Measurements from ENCODE around the gene LUC7L3.
A peak's percentile ranks its signal among the peaks of the same experiment; 100 is the strongest.

The LUC7L3 gene, protein sequence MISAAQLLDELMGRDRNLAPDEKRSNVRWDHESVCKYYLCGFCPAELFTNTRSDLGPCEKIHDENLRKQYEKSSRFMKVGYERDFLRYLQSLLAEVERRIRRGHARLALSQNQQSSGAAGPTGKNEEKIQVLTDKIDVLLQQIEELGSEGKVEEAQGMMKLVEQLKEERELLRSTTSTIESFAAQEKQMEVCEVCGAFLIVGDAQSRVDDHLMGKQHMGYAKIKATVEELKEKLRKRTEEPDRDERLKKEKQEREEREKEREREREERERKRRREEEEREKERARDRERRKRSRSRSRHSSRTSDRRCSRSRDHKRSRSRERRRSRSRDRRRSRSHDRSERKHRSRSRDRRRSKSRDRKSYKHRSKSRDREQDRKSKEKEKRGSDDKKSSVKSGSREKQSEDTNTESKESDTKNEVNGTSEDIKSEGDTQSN

DNA sequence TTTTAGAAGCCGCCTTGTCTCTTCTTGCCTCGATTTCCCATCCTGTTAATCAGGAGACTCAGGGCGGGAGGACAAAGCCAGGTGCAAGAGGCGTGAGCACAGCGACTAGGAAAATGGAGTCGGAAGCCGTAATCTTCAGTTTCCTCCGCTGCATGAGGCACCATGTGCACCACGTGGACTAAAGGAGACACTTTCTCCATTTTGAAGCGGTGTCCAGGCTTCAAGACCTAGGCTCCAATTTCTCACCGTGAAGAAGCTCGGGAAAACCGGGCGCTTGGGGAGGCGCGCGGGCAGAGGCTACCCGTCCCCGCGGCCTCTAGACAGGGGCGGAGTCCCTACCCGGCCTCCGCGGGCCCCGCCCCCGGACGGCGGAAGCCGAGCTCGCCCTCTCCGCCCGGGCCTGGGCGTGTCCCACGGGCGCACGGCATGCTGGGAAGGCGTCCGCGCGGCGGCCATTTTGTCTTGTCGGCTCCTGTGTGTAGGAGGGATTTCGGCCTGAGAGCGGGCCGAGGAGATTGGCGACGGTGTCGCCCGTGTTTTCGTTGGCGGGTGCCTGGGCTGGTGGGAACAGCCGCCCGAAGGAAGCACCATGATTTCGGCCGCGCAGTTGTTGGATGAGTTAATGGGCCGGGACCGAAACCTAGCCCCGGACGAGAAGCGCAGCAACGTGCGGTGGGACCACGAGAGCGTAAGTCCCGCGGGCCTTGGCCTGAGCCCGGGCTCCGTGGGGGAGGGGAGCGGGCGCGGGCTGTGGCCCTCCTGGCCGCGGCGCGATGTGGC is at the start of gene LUC7L3:
Gene LUC7L3, plus strand, starts transcription at position 460 of the 780 bp plus-strand sequence. Its CDS starts 130 bp downstream, at position 590.
- DNase-seq (ENCODE audit: low read depth) = peak; percentile 90

DNA sequence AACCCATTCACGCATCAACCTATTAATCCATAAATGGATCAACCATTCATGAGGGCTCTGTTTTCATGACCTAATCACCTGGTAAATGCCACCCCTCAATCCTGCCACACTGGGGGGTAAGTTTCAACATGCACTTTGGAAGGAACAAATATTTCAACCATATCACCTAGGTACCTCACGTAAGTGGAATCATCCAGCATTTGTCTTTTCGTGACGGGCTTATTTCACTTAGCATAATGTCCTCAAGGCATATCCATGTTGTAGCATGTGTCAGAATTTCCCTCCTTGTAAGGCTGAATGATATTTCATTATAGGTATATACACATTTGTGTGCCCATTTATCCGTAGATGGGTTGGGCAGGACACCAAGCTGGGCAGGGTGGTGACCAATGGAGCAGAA is 47.3 kb upstream of the LUC7L3 start:
- no peak for DNase-seq (ENCODE audit: low read depth)

DNA sequence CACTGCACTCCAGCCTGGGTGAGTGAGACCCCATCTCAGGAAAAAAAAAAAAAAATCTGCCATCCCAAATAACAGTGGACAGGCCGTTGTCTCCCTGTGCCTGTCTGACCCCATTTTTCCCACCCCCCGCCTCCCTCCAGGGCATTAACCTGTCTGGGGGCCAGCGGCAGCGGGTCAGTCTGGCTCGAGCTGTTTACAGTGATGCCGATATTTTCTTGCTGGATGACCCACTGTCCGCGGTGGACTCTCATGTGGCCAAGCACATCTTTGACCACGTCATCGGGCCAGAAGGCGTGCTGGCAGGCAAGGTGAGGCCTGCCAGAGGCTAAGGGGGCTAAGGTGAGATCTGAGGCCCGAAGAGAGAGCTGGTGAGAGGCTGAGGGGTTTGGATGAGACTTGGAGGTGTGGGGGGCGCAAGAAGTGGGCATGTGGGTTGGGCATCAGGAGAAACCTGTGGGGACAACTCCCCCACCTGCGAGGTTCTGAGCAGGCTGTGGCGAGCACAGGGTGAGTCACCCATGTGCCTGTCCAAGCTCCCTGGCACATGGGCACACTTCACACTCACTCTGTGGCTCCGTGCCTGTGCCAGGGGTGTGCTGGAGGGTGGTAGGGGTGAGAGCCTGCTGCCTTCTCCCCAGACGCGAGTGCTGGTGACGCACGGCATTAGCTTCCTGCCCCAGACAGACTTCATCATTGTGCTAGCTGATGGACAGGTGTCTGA is 46.4 kb upstream of the LUC7L3 start:
- no peak for DNase-seq (ENCODE audit: low read depth)

DNA sequence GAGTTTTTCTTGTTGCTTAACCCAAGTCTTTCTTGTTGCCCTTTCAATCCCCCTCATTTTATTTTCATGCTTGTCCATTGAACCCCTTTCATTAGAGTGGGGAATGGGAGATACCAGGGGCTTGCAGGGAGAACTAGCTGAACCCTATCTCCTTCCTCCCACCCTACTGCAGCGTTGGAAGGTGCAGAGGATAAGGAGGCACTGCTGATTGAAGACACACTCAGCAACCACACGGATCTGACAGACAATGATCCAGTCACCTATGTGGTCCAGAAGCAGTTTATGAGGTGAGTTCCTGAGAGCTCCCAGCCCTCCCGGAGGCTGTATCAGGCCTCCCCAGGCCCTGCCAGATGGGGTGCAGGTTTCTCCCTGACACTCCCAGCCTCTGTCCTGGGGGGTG is 44.2 kb upstream of the LUC7L3 start:
- DNase-seq (ENCODE audit: low read depth) = no peak

DNA sequence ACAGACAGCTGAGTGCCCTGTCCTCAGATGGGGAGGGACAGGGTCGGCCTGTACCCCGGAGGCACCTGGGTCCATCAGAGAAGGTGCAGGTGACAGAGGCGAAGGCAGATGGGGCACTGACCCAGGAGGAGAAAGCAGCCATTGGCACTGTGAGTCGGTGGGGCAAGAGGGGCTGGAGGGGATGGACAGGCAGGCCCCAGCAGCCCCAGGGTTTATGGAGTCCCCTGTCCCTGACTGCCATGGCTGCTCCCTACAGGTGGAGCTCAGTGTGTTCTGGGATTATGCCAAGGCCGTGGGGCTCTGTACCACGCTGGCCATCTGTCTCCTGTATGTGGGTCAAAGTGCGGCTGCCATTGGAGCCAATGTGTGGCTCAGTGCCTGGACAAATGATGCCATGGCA is 43.8 kb upstream of the LUC7L3 start:
- DNase-seq (ENCODE audit: low read depth) = no peak

DNA sequence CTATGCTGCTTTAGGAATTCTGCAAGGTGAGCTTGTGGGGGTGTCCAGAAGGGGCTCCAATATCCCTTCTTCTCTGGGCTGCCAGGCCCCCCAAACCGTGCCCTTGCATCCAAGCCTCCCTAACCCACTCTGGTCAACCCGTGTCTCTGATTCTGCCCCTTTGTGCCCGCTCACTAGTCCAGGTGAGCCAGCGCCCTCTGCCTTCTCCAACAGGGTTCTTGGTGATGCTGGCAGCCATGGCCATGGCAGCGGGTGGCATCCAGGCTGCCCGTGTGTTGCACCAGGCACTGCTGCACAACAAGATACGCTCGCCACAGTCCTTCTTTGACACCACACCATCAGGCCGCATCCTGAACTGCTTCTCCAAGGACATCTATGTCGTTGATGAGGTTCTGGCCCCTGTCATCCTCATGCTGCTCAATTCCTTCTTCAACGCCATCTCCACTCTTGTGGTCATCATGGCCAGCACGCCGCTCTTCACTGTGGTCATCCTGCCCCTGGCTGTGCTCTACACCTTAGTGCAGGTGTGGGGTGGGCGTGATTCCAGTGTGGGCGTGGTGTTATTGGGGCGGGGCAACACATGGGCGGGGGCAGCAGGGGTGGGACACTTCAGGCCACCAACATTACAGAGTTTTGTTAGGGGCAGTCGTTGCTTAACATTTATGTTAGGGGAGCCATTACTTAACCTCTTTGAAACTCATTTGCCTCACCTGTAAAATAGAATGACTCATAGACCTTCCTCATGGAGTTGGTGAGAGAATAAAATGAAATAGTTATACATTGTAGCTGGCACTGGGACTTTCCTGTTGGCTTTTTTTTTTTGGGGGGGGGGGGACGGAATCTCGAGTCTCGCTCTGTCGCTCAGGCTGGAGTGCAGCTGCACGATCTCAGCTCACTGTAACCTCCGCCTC is 43.1 kb upstream of the LUC7L3 start:
- DNase-seq (ENCODE audit: low read depth) = no peak

DNA sequence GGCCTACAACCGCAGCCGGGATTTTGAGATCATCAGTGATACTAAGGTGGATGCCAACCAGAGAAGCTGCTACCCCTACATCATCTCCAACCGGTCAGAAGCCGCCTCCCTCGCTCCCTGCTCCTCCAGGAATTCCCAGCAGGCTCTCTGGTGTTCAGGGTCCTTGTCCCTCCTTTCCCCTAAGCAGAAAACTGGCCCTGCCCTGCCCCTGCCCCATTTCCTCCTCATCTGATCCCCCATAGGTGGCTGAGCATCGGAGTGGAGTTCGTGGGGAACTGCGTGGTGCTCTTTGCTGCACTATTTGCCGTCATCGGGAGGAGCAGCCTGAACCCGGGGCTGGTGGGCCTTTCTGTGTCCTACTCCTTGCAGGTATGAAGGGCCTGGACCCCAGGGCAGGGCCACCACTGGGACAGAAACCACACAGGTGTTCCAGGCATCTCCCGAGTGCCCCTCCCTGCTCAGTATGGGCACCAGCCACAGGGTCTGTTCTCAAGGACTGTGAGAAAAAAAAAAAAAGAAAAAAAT is 41.5 kb upstream of the LUC7L3 start:
- no peak for DNase-seq (ENCODE audit: low read depth)

DNA sequence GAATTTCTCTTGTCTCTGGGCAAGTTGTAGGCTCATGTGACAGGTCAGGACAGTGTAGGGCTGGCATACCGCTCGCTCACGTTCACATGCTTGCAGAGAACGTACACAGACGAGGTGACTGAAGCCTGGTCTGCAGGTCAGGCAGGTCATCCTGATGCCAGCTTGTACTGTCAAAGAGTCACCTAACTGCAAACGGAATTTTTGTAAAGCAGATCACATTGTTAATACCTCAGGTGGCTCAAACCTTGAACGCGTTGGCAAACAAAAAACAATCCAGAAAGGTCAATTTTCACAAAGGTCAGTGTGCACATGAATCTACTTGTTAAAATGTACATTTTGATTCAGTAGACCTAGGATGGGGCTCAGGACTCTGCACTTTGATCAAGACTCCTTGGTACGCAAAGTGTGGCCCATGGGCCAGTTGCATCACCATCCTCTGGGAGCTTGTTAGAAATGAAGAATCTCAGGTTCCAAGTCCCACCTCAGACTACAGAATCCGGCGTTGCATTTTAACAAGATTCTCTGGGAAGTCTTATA is 40.3 kb upstream of the LUC7L3 start:
- no peak for DNase-seq (ENCODE audit: low read depth)

DNA sequence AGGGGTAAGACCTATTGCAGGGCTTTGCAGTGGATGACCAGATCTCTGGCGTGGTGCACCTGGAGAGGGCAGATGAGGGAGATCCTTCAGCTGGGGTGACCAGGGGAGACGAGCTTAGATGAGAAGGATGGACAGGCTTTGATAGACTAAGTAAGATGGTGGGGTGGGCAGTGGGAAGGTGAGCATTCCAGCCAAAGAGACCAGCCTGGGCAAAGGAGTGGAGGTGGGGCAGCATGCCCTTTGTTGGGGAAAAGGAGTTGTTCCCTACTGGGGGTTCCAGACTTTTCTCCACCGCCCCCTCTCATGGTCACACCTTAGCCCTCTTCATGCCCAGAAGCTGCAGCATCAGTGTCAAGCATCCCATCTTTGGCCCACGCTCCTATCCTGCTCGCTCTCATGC is 39.3 kb upstream of the LUC7L3 start:
- no peak for DNase-seq (ENCODE audit: low read depth)

DNA sequence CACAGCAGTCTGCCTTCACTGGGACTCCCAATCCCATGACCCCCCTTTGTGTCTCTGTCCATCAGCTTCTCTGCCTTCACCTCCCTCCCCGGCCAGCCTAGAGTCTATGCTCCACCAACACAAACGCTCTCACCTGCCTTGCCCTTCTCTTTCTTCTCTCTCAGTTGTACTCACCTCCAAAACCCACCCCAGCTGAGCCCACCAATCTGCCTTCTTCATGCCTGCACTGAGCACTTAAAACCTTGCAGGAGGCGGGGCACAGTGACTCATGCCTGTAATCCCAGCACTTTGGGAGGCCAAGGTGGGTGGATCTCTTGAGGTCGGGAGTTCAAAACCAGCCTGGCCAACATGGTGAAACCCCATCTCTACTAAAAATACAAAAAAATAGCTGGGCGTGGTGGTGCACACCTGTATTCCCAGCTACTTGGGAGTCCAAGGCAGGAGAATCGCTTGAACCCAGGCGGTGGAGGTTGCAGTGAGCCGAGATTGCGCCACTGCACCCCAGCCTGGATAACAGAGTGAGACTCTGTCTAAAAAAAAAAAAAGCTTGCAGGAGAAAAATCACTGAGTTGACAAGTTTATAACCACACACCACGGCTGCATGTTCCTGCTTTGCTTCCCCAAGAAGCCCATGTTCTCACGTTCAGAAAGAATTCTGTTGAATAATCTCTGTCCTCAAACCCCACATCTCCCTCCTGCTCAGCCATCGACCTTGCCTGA is 38.7 kb upstream of the LUC7L3 start:
- peak; percentile 27 for DNase-seq (ENCODE audit: low read depth)

DNA sequence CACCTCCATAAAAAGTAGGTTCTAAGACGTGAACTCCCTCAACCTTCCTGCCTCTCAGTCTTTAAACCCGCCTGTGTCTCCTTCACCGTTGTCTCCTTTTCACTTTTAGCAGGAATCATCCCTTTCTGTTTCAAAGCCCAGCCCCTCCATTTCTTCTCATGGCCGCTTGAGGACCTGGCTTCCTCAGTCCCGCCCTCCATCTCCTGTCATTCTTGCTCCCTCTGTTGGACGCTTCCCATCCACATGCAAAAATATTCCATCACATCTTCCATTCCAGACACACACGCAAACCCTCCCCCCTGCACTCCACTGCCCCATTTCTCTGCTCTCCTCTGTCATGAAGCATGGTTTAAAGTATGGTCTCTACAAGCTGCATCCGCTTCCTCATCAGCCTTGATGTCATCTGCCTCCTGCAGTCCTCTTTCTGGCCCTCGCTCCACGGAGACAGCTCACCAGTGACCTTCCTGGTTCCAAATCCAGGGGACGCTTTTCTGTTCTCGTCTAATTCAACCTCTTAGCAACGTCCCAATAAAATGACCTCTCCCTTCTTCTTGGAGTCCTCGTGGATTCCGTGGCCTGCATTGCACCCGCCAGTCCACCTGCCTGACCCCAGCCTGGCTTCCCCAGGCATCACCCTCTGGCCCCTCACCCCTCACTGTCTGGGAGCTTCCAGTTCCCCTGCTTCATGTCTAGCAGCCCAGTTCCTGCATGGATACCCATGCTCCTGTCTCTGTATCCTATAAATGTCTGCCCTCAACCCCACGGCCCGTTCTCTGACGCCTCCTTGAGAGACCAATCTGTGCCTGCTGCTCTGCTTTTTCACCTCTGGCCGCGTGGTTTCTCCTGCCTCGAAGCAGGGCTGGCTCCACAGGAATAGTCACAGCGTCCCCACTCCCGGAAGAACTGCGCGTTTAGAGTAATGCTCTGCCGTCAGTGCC is 37.9 kb upstream of the LUC7L3 start:
- DNase-seq (ENCODE audit: low read depth) = peak; percentile 79

DNA sequence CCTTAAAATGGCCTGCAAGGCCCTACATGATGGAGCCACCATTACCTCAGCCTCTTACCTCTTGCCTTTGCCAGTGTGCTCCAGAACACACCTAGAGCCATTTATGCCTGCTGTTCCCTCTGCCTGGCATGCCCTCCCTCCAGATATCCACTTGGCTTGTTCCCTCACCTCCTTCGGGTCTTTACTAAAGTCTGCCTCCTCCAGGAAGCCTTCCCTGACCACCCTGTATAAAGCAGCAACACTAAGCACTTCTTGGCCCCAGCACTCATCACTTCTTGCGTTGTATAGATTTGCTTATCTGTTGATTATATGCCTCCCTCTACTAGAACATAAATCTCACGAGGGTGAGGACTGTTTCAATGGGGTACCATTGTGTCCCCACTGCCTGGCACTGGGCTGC is 37.0 kb upstream of the LUC7L3 start:
- no peak for DNase-seq (ENCODE audit: low read depth)

DNA sequence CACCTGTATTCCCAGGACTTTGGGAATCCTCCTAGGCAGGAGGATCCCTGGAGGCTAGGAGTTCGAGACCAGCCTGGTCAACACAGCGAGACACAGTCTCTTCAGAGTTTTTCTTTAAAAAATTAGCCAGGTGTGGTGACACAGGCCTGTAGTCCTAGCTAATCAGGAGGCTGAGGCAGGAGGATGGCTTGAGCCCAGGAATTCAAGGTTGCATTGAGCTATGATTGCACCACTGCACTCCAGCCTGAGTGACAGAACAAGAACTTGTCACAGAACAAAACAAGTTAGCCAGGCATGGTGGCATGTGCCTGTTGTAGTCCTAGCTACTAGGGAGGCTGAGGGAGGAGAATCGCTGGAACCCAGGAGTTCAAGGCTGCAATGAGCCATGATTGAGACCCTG is 36.5 kb upstream of the LUC7L3 start:
- no peak for DNase-seq (ENCODE audit: low read depth)

DNA sequence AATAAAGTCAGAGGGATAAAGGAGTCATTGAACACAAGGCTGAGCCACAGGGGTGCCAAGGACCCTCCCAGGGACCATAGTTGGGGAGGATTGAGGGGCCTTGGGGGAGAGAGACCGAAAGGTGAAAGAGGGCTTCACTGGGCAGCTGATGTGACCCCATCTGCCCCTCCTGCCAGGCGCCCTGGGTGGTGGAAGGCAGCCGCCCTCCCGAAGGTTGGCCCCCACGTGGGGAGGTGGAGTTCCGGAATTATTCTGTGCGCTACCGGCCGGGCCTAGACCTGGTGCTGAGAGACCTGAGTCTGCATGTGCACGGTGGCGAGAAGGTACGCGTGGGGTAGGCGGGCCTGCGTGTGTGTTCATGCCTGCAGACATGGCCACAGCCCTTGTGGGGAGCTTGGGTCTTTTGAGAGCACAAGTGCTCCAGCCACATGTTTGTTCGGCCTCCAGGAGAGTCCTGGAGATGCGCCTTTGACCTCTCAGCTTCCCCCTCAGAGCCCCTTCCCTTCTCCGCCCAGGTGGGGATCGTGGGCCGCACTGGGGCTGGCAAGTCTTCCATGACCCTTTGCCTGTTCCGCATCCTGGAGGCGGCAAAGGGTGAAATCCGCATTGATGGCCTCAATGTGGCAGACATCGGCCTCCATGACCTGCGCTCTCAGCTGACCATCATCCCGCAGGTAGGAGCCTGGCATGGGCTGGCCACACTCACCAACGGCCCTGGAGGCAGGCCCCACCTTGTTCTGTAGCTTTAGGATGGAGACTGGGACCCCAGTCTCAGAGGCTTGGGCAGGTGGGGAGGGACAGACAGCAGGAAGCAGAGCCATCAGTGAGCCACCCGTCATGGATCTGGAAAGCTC is 35.7 kb upstream of the LUC7L3 start:
- DNase-seq (ENCODE audit: low read depth) = no peak

DNA sequence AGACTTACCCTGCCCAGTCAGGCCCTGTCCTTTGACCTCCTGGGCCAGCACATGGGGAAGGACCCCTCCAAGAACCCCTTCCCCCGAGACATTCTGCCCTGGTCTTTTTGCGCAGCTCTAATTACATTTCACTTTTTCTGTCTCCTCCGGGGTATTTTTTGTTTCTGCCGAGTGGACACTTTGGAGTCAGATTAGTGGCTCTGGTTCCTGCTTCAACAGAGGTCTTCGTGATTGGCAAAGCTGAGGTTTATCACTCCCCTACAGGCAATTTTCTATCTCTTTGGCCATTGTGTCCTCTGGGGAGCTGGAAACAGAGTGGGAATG is 35.2 kb upstream of the LUC7L3 start:
- no peak for DNase-seq (ENCODE audit: low read depth)

DNA sequence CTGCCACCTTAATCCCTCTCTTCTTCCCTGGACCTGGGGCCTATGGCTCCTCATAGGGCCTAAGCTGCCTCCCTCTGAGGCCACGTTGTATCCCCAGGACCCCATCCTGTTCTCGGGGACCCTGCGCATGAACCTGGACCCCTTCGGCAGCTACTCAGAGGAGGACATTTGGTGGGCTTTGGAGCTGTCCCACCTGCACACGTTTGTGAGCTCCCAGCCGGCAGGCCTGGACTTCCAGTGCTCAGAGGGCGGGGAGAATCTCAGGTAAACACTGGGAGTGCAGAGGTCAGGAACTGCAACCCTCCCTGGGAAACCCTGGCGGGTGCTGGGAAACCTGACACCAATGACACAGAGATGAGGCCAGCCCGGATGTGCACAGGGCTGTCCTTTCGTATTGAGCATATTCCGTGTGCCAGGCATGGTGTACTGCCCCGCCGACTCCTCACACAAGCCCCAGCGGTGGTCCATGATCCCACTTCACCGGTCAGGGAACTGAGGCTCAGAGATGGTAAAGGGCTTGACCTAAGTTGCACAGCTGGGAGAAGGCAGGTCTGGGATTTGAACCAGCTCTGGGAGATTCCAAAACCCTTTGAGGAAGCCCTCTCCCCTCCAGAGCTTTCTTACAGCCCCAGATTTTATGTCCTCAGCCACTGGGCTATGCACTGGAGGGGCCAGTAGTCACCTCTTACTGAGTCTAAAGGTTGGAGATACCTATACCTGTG is 34.6 kb upstream of the LUC7L3 start:
- no peak for DNase-seq (ENCODE audit: low read depth)

DNA sequence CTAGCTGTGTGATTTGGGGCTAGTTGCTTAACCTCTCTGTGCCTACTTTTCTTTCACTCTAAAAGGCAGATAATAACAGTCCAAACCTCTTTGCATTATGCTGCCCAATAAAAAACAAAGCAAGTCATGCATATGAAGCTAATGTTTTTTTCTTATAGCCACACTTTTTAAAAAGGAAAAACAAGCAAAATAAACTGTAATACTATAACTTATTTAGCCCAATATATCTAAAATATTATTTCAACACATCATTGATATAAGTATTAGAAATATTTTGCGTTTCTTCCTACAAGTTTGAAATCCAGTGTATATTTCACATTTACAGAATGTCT is 34.1 kb upstream of the LUC7L3 start:
- no peak for DNase-seq (ENCODE audit: low read depth)
